Measurements from ENCODE around the gene KRTAP4-2.
"Not testable (repeated sequence)": the region's sequence is repeated elsewhere in the genome, so short reads cannot be mapped to it uniquely, and the experiment has no call there.

KRTAP4-2 gene

DNA sequence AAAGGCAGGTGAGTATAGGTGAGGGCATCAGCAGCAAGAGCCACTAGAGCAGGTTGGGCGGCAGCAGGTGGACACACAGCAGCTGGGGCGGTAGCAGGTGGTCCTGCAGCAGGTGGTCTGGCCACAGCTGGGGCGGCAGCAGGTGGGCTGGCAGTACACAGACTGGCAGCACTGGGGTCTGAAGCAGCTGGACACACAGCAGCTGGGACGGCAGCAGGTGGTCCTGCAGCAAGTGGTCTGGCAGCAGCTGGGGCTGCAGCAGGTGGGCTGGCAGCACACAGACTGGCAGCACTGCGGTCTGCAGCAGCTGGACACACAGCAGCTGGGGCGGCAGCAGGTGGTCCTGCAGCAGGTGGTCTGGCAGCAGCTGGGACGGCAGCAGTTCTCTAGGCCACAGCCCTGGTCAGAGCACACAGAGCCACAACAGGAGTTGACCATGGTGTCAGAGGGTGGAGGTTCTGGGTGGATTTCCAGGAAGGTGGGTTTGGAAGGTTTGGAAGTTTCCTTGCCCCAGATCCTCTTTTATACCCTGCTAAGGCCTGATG lies at the start of gene KRTAP4-2:
KRTAP4-2 (minus strand) TSS at position 495 of the 545 bp plus-strand sequence; CDS start at position 438, 57 bp downstream.
- no peak for DNase-seq (ENCODE audit: low read depth, low spot score)

DNA sequence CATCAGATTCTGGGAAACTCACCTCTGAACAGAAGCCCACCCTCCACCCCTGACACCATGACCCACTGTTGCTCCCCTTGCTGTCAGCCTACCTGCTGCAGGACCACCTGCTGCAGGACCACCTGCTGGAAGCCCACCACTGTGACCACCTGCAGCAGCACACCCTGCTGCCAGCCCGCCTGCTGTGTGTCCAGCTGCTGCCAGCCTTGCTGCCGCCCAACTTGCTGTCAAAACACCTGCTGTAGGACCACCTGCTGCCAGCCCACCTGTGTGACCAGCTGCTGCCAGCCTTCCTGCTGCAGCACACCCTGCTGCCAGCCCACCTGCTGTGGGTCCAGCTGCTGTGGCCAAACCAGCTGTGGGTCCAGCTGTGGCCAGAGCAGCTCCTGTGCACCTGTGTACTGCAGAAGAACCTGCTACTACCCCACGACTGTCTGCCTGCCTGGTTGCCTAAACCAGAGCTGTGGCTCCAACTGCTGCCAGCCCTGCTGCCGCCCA lies 48.6 kb upstream of the KRTAP4-2 start, which contains the start of gene KRTAP9-2:
KRTAP9-2 (plus strand) TSS at position 51 of the 498 bp plus-strand sequence; CDS start at position 58, 7 bp downstream.
- not testable (repeated sequence) for DNase-seq (ENCODE audit: low read depth, low spot score)

DNA sequence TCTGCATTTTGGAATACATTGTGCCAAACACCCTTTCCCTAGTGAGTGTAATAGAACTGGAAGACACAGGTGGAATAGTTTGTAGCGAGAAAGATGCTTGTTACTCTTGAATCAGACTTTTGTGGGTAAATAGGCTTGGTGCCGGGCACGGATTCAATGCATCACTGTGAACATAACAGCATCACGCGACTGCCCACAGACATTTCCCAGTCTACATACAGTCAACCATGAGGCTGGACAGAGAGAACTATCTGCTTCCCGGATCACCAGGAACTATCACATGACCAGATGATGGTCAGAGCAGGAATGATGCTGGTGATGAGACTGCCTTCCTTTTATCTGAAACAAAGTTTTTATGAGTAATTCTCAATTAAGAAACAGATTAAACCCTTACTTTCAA lies 48.0 kb upstream of the KRTAP4-2 start:
- DNase-seq (ENCODE audit: low read depth, low spot score) = no peak

DNA sequence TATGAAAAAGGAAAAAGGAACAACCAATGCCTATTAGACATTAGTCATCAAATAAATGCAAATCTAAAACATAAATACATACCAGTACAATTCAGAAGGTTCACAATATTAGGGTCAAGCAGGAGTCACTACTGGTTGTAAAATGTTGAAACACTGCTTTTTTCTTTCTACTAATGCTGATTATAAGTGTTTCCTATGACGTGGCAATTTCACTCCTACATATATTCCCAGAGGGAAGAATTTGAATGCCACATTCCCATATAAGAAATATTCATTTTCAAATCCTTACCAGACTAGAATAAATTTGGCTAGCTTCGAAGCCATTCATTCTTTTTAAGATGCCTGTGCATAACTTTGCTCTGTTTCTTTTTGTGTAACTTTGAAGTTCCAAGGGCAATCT lies 45.8 kb upstream of the KRTAP4-2 start:
- DNase-seq (ENCODE audit: low read depth, low spot score) = no peak

DNA sequence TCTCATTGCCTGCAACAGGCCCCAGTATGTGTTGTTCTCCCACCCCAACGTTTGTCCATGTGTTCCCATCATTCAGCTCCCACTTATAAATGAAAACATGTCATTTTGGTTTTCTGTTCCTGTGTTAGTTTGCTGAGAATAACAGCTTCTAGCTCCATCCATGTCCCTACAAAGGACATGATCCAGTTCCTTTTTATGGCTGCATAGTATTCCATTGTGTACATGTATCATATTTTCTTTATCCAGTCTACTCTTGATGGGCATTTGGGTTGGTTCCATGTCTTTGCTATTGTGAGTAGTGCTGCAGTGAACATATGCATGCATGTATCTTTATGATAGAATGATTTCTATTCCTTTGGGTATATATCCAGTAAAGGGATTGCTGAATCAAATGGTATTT lies 37.7 kb upstream of the KRTAP4-2 start:
- no peak for DNase-seq (ENCODE audit: low read depth, low spot score)

DNA sequence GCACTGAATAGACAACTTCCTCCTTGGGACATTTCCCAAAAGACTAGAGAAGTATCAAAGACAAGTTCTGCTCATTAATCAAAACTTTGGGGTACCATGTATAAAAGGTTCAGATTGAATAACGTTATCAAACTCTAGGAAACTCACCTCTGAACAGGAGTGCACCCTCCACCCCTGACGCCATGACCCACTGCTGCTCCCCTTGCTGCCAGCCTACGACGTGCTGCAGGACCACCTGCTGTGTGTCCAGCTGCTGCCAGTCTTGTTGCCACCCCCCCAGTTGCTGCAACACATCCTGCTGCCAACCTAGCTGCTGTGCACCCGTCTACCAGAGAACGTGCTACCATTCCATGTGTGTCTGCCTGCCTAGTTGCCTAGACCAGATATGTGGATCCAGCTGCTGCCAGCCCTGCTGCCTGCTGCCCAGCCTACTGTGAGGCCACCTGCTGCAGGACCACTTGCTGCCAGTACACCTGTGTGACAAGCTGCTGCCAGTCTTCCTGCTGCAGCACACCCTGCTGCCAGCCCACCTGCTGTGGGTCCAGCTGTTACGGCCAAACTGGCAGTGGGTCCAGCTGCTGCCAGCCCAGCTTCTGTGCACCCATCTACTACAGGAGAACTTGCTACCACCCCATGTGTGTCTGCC lies 34.6 kb upstream of the KRTAP4-2 start:
- DNase-seq (ENCODE audit: low read depth, low spot score) = no peak

DNA sequence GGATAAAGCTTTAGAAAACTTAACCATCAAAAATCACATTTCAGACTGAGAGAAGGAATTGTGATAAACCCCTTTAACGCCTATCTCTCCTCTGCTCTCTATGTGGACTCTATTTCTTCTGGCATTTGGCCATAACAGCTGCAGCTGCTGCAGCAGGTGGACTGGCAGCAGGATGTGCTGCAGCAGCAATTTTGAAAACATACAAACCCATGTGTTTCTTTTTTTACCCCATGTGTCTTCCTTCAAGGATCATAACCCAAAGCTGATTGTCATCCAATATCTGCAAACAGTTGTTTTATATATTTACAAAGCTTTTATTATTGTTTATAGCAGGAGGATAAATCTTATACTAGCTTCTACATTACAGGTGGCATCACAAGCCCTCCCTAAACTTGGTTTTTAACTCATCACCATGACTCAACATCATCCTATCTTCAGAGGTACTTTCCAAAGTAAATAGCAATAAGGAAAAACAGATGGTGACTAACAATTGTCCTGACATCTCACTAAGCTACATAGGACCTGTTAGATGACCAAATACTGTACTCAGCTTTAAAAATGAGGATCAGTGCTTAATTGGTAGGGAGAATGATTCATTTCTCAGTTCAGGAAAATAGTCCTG lies 33.9 kb upstream of the KRTAP4-2 start:
- DNase-seq (ENCODE audit: low read depth, low spot score) = no peak

DNA sequence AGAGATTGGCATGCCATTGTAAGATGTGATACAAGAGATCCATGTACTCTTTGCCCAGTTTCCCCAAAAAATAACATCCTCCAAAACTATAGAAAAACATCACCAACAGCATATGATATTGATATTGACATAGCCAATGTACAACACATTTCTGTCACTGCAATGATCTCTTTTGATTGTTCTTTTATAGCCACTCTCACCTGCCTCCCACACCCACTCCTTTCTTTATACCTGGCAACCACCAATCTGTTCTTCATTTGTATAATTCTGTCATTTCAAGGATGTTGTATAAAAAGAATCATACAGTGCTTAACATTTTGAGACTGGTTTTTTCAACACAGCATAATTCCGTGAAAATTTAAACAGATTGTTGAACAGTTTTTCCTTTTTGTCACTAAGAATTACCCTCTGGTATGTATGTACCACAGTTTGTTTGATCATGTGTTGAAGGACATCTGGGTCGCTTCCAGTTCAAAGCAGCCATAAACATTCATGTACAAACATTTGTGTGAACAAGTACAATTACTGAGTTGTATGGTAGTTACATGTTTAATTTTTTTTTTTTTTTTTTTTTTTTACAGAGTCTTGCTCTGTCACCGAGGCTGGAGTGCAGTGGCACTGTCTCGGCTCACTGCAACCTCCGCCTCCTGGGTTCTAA lies 21.5 kb upstream of the KRTAP4-2 start:
- no peak for DNase-seq (ENCODE audit: low read depth, low spot score)

DNA sequence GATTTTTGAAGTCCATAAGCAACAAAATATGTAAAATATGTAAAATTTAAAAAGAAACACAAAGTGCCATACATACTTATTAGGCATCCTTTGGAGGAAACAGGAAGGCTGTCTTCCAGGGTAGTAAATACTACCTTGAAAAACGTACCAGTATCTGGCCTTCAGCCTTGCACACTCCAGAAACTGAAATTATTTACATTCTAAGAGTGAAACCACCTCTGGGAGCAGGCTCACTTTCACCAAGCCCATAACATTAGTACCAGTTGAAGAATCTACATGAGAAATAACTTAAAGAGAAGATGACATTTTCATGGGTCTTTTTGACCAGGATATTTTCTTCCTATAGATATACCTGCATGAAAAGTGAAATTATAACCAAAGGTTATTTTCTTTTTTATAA lies 18.0 kb upstream of the KRTAP4-2 start:
- DNase-seq (ENCODE audit: low read depth, low spot score) = no peak

DNA sequence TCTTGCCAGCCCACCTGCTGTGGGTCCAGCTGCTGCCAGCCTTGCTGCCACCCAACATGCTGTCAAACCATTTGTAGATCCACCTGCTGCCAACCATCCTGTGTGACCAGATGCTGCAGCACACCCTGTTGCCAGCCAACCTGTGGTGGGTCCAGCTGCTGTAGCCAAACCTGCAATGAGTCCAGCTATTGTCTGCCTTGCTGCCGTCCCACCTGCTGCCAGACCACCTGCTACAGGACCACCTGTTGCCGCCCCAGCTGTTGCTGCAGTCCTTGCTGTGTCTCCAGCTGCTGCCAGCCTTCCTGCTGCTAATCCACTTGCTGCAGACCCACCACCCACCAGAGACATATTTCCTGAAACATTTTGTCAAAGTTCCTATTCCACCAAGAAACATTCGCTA lies 12.3 kb upstream of the KRTAP4-2 start:
- no peak for DNase-seq (ENCODE audit: low read depth, low spot score)

DNA sequence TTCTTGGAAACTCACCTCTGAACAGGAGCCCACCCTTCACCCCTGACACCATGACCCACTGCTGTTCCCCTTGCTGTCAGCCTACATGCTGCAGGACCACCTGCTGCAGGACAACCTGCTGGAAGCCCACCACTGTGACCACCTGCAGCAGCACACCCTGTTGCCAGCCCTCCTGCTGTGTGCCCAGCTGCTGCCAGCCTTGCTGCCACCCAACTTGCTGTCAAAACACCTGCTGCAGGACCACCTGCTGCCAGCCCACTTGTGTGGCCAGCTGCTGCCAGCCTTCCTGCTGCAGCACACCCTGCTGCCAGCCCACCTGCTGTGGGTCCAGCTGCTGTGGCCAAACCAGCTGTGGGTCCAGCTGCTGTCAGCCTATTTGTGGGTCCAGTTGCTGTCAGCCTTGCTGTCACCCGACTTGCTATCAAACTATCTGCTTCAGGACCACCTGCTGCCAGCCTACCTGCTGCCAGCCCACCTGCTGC lies 11.9 kb upstream of the KRTAP4-2 start, which contains the start of gene KRTAP9-1:
KRTAP9-1 (plus strand) TSS at position 51 of the 482 bp plus-strand sequence; CDS start at position 51, 0 bp downstream.
- not testable (repeated sequence) for DNase-seq (ENCODE audit: low read depth, low spot score)

DNA sequence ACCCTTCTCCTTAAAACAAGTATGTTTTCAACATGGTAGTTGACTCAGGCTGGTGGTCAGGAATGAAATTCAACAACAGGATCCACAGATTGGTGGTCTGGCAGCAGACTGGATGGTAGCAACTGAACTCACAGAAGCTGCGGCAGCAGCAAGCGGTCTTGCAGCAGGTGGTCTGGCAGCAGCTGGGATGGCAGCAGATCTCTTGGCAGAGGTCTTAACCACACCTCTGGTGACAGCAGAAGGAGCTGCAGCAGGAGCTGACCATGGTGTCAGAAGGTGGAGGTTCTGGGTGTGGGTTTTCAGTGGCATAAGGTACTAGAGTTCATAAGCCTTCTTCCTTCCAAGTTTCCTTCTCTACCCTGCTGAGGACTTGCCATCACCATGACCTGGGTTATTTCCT lies 8.9 kb upstream of the KRTAP4-2 start:
- no peak for DNase-seq (ENCODE audit: low read depth, low spot score)

DNA sequence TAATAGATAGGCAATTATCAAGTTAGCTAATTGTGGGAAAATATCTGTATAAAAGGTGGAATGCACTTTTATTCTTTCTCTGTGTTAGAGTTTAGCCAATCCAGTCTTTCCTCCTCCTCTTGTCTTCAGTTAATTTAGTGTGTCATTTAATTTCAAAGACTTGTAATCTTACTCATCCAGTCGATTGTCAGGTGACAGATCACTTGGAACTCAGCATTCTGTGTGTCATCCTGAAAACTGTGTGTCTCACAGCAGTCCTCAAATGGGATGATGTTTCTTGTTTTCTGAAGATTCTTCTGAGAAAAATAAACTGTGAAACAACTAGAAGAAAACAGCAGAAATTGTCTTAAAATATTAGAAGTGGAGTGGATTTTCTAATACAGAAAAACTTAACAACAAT lies 7.0 kb upstream of the KRTAP4-2 start:
- no peak for DNase-seq (ENCODE audit: low read depth, low spot score)

DNA sequence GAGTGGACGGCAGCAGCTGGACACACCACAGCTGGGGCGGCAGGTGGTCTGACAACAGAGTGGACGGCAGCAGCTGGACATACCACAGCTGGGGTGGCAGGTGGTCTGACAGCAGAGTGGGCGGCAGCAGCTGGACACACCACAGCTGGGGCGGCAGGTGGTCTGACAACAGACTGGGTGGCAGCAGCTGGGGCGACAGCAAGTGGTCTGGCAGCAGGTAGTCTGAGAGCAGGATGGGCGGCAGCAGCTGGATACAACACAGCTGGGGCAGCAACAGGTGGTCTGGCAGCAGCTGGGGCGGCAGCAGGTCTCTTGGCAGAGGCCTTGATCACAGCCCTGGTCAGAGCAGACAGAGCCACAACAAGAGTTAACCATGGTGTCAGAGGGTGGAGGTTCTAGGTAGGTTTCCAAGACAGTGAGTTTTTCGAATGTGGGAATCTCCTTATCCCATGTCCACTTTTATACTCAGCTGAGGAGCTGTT lies 6.5 kb upstream of the KRTAP4-2 start, which contains the start of gene KRTAP4-1:
KRTAP4-1 (minus strand) TSS at position 432 of the 482 bp plus-strand sequence; CDS start at position 375, 57 bp downstream.
- no peak for DNase-seq (ENCODE audit: low read depth, low spot score)

DNA sequence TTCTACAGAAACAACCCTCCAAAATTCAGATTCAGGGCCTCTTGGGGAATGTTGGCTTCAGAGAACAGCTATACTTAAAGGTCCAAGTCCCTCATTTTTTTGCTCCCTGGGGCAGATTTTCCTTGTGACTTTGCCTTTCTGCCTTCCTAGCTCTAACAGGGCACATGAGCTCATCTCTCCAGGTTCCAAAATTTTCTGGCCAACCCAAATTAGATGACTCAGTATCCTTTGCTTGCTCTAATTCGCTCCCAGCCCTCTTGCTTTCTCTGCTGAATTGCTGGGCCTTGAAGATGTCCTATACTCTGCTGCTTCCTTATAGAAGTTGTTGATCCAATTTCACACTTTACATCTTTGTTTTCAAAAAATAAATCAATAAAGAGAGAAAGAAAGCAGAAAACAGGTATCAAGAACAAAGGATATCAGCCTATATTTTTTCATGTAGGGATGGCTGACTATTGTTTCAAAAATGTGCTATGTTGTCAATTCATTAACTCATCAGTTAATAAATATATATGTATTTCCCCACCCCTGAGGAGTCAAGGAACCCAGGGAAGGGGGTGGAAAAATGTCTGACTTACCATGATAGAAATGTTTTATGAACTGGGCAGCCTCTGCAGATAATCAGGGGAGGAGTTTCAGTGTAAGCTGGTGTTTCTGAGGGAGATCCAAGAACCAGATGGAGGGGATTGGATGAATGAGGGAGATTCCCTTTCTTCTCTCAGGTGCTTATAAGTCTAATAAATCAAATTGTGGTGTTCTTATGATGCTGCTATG lies 1.0 kb upstream of the KRTAP4-2 start:
- no peak for DNase-seq (ENCODE audit: low read depth, low spot score)

DNA sequence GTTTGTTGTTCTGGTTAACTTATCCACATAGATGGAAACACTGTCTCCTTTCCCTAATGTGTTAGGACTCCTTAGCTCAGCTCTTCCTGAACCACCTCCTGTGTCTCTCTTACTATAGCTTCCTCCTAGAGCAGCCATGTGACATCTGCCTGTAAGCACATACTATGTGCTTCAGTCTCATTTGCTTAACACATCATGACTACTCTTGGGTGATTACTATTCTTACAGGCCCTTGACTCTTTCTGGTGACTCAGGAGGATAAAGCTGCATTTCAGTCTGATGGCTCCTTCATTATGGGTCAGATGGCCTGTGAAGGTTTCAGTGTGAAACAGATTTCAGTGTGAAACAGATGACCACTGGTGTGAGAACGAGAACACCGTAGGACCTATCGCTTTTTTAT lies 320 bp upstream of the KRTAP4-2 start:
- no peak for DNase-seq (ENCODE audit: low read depth, low spot score)

DNA sequence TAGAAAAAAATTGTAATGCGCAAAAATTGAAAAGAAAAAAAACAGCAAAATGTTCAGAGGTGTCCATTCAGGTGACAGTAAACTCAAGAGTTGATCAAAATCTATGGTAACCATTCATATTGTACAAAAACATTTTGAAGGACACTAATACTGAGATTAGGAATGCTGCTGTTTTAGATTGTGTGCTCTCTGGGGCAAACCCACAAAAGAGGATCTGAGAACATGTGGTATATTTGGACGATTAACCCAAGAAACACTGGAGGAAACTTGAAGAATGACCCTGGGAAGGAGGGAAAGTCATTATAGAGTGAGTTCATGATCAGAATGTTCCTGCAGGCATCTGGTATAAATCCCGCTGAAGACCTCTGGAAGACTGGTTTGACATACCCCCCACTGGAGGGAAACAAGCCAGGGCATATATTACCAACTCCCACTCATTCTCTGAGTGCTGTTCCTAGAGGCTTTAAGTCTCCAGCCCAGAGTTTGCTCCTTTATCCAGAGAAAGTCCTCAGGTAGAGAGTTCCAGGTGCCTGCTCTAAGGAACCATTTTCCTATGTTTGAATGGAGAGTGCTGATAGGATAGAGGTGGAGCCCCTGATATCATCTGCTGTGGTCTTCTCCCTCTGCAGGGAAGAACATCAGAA lies 1.2 kb downstream of the KRTAP4-2 start:
- no peak for DNase-seq (ENCODE audit: low read depth, low spot score)

DNA sequence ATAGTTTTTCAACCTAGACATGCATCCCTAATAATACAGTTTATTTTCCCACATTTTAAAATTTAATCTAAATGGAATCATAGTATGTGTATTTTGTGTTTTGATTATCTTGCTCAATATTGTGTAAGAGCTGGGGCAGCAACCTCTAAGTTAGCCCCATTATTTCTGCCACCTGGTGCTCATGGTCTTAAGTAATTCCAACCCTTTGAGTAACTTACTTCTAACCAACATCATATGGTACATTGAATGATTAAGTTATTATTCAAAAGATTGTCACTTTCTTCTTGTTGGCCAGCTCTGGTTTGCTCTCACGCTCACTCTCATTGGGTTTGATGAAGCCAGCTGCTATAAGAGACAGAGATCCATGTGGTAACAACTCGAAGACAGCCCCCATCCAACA lies 6.1 kb downstream of the KRTAP4-2 start:
- no peak for DNase-seq (ENCODE audit: low read depth, low spot score)

DNA sequence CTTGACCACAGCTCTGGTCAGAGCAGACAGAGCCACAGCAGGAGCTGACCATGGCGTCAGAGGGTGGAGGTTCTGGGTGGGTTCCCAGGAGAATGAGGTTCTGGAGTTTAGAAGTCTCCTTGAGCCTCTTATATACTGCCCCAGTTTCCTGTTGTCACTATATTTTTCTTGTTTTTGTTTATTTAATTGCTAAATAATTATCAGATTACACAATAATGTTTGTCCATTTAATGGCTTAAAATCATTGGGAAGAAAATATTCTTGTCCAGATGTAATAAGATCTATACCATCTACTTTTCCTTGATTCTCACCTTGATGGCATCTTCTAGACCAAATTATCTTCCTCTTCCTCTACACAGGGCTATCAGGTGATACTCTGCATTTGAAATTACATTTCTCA lies 9.9 kb downstream of the KRTAP4-2 start, which contains the start of gene KRTAP4-3:
KRTAP4-3 (minus strand) TSS at position 101 of the 400 bp plus-strand sequence; CDS start at position 52, 49 bp downstream.
- no peak for DNase-seq (ENCODE audit: low read depth, low spot score)

DNA sequence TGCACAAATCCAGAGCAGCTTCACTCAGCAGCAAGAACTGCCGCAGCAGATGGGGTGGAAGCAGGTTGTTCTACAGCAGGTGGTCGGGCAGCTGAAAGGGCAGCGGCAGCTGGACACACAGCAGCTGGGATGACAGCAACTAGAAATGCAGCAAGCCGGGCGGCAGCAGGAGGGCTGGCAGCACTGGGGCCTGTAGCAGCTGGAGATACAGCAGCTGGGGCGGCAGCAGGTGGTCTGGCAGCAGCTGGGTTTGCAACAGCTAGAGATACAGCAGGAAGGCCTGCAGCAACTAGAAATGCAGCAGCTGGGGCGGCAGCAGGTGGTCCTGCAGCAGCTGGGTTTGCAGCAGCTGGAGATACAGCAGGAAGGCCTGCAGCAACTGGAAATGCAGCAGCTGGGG lies 10.5 kb downstream of the KRTAP4-2 start:
- no peak for DNase-seq (ENCODE audit: low read depth, low spot score)
